HG02571 (cell line): ENCODE measurements around the gene FRA10AC1.
"Not testable (repeated sequence)": the region's sequence is repeated elsewhere in the genome, so short reads cannot be mapped to it uniquely, and the experiment has no call there.

Experiments used
- ATAC-seq: cut with Tn5 transposase; IDR thresholded peaks from one replicate; pipeline ENCODE4 v1.9.1; 2021; ENCODE audit warnings: mild to moderate bottlenecking, moderate library complexity; ENCODE audit not compliant: unreplicated experiment

FRA10AC1 gene

DNA sequence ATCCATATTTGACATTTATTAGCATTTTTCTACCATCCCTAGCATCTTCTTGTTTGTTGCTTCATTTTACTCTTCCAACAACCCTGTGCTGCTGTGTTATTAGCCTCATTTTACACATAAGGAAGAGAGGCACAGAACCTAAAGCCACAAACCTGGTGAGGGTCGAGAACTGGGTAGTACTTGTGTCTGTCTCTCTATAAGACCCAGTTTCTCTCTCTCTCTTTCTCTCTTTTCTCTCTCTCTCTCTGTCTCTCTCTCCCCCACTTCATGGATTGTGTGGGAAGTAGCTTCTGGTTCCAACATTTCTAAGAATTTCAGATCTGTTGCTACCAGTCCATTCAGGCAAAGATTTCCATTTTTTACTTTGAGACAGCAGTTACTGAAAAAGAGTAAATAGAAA, 1.4 kb upstream of the FRA10AC1 start:
- ATAC-seq, result no peak

DNA sequence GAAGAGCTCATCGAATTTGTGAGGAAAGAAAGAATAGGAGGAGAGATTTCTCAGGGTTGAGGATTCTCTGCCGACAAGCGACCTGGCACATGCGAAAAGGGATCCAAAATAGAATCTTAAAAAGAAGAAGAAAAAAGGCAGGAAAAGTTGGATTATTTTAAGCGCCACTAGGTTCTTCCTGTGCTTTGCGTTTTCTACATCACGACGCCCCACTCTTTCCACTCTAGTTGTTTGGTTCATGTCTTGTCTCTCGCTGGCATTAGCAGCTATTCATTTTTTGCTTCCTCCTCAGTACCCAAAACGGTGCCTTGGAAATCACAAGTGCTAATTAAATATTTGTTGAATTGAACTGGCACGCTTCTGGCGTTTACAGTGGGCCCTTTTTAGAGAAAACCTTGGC, 674 bp upstream of the FRA10AC1 start:
- ATAC-seq, result no peak

DNA sequence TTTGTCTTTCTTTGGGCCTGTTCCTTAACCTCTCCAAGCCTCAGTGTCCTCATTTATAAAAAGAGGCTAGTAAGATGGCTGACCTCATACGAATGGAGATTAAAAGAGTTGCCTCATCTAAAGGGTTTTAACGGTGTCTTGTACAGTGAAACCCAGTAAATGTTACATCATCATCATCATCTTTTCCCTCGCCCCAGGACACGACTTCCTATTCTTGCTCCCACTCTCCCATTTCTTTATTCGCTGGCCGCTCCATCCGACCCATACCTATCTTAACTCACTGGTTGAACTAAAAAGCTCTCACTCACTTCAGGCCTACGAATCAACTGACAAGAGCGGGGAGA, 554 bp downstream of the FRA10AC1 start:
- peak; percentile 19 for ATAC-seq

DNA sequence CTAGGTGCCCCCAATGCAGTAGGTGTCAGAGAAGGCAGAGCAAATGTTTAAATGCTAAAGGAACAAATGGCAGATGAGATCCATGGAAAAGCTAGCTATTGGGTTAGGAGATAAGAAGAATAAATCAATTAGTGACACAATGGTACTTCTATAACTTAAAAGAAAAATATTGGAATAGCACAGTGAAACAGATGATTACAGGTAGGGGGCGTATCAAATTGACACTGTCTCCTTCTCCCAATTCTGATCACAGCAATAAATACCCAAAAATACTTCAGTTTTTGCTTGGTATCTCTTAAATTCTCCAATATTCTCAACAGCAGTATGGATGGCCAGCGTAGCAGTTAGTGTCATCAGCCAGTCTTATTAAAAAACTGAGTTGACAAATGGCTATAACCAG, 5.2 kb downstream of the FRA10AC1 start:
- ATAC-seq, result no peak

DNA sequence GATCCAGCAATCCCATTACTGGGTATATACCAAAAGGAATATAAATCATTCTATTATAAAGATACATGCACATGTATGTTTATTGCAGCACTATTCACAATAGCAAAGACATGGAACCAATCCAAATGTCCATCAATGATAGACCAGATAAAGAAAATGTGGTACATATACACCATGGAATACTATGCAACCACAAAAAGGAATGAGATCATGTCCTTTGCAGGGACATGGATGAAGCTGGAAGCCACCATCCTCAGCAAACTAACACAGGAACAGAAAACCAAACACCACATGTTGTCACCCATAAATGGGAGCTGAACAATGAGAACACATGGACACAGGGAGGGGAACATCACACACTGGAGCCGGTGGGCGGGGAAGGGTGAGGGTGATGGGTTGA, 5.8 kb downstream of the FRA10AC1 start:
- ATAC-seq, result not testable (repeated sequence)

DNA sequence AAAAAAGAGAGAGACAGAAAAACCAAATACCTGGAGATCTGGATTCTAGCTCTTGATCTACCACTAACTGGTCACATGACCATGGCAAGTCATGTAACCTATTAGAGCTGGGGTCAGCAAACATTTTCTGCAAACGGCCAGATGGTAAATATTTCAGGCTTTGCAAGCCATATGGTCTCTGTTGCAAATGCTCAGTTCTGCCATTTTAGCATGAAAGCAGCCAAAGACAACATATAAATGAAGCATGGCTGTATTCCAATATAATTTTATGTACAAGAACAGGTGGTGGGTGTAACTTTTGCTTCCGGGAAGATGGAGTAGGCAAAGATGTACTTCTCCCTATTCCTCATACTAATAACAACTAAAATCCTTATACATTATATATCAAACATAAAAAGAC, 6.7 kb downstream of the FRA10AC1 start:
- no peak for ATAC-seq

DNA sequence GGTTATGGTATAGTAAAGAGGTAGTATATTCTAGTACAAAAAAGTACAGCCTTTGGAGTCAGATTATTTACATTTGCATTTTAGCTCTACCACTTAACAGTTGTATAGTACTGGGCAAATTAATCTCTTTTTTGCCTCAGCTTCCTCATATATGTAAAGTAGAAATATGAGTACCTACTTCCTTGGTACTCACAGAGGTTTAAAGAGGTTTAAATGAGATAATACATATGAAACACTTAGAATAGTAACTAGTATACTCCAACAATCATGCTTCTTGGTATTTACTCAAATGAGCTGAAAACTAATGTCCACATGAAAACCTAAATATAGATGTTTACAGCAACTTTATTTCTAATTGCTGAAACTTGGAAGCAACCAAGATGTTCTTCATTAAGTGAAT, 14.7 kb downstream of the FRA10AC1 start:
- no peak for ATAC-seq

DNA sequence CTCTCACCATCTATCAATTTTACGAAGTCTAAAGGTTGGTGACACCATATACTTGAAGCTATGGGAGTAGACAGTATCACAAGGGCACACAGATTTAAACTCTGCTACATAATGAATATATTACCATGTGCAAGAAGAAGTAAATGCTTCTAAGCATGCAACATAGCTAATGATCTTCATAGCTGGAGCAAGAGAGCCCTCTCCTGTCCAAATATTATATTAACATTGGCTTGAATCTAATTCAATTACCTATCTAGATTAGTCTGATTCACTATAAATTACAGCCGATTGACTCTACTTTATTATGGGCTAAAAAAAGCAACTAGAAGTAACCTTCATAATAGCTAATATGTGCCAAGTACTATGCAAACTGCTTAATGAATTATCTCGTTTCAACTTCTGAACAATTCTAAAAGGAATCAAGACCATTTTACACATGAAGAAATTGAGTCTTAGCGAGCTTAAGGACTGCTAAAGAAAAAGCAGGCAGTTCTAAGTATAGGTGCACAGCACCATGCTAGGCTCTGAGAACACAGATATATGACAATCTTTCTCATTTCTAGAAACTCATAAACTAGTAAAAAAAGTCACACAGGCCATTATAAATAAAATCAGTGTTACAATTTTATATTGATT, 21.9 kb downstream of the FRA10AC1 start:
- no peak for ATAC-seq

DNA sequence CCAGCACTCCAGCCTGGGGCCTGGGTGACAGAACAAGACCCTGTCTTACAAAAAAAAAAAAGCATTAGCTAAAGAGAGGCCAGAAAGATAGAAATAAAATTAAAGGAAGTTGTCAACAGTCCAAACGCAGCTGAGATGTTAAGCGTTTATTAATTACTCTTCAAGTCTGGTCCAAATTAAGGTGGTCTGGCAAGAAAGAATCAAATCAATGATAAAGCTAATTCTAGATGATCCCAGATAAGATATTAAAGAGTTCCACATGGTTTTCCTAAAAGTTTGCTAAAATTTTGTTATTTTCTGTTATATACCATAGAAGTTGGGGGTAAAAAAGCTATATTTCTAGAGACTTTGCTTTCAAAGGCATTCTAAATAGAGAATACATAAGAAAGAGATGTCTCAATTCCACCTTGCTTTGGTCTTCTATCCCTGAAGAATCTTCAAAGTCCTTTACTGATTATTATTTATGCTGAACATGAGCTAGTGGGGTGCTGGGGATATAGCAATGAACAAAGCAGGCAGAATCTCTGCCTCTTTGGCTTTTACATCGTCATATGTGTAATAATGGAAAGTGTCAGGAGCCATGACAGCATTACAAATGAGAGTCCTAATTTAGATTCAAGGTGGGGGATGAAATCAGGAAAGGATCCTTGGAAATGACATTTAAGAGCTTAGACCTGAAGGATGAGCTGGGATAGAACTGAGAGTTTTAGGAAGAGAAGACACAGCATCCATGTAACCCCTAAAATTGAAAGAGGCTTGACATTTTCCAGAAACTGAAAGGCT, 23.4 kb downstream of the FRA10AC1 start:
- no peak for ATAC-seq

DNA sequence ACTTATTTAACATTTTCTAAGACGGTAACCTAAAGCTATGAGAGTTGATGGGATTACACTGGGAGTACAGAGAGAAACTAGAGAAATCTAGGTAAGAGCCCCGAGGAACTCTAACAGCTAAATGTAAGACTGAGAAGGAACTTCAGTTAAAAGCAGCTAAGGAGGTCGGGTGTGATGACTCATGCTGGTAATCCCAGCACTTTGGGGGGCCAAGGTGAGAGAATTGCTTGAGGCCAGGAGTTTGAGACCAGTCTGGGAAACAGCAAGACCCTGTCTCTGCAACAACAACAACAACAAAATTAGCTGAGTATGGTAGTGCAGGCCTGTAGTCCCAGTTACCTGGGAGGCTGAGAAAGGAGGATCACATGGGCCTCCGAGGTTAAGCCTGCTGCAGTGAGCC, 24.0 kb downstream of the FRA10AC1 start:
- ATAC-seq, result no peak

DNA sequence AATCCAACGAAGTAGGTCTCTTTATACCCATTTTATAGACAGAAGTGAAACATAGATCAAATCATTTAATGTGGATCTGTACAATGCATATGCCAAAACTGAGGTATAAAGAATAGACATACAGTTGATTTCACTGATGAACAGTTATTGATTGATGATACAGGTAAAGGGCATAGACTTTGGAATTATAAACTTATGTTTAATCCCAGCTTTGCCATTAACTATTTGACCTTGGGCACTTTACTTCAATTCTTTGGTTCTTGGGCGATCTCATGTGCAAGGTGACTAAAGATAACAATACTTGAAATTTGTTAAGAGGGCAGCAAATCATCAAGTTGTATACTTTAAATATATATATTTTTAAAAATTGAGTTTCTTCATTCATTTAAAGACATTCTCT, 28.6 kb downstream of the FRA10AC1 start:
- no peak for ATAC-seq

DNA sequence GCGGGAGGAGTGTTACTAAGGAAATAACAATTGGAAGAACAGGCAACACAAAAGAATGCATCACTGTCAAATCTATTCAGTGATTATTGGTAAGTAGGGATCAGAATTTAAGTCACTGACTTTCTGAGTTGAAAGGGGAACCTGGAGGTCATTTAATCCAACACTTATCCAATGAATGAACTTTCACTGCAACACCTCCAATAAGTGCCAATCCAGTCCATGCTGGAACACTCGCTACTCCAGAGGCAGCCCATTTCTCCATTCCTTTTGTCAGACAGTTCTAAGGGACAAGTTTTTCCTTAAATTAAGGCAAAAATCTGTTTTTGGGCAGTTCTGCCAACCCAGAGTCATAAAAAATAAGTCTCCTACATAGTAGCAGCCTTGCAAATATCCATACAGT, 29.5 kb downstream of the FRA10AC1 start:
- no peak for ATAC-seq

DNA sequence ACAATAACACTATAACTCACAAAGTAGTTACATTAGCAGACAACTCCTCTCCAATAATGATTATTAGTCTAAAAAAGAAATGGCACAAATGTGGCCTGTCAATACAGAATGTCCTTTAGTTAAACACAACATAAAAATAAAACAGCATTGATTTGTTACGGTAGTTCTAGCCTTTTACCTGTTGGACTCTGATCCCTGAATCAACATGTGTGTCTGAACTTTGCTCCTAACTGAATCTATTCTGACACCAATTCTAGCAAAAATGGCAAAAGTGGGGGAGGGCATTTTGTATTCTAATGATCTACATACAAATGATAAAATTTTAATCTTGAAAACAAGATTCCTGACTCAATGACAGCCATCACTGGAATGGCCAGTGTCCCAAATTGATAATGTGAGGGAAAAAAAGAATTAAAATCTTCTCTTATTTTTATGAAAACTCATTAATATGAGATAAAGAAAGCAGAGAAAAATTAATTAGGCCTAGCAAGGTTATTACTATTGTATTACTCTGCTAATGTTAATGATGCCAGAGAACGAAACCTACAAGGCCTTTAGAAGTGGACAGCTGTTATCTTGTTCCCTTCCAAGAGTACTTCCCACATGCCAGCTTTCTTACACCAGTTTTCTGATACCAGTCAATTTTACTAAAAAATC, 30.2 kb downstream of the FRA10AC1 start:
- ATAC-seq, result no peak

DNA sequence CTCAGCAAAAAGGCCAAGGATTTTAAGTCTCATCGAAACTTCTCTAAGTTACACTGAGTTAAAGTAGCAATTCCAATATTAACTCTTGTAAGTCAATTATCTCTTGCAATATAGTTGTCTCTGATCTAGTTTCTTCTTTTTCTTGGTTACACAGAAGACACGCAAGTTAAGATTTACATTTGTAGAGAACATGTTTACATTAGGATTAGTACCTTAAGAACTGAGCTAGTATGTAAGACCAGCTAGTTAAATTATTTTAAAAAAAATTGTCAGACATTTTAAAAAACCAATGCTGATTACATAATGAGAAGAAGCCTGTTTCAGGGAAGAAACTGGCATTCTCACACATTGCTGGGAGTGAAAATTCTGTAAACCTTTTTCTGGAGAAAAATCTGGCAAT, 31.4 kb downstream of the FRA10AC1 start:
- no peak for ATAC-seq

DNA sequence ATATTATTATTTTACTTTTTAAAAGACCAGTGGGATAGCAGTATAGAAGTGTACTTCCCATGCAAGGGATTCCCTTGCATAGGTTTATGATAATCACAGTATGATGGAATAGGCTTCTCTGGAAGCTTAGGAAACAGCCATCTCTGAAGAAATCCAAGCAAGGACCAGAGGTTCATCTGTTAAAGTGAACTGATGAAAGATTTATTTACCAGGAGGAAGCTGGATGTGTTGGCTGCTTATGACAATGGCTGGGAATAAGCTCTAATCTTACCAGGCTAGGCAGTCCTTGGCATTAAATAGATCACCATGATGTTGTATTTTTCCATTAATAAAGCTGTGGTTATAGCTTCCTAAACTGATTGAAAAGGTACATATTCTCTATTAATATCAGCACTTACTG, 32.0 kb downstream of the FRA10AC1 start:
- no peak for ATAC-seq

DNA sequence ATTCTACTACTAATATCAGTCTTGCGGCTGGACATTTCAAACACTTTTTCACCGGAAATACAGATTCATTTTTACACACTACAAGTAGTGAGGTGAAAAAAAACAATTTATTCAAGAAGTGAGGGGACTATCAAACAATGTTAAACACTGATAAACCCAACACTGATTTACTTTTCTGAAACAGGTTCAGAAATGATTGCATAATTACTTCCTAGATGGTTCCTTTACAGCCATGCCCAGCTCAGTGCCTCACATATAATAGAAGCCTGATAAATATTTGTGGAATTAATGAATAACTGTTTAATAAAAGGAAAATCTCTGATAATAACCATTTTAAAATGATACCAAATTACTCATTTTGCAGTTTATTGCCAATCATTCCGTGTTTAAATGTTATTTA, 34.6 kb downstream of the FRA10AC1 start:
- no peak for ATAC-seq

DNA sequence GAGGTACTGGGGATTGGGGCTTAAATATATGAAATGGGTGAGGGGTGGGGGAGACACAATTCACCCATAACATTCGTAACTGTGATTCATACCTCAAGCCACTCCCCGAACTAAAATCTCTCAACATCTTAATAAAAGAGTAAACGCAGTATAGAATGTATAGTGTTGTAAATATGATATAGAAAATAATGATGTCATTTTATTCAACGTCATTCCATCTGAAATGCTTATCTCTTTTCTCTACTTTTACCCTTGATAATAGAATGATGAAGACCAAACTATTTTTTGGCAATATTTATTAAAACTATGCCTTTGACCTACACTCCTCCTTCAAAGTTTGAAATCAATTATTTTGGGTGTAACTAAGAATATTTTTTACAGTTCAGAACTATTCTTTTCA, 36.4 kb downstream of the FRA10AC1 start:
- ATAC-seq, result no peak

DNA sequence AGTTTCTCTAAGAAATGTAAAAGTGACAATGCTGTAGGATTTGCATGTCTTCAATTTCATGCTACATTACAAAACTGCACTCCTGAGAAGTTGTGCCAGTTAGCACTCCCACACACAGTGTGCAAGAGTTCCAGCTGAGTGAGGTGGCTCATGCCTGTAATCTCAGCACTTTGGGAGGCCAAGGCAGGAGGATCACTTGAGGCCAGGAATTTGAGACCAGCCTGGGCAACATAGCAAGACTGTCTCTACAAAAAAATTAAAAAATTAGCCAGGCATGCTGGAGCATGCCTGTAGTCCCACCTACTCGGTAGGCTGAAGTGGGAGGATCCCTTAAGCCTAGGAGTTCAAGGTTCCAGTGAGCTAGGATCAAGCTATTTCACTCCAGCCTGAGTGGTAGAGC, 44.6 kb downstream of the FRA10AC1 start:
- ATAC-seq, result no peak

DNA sequence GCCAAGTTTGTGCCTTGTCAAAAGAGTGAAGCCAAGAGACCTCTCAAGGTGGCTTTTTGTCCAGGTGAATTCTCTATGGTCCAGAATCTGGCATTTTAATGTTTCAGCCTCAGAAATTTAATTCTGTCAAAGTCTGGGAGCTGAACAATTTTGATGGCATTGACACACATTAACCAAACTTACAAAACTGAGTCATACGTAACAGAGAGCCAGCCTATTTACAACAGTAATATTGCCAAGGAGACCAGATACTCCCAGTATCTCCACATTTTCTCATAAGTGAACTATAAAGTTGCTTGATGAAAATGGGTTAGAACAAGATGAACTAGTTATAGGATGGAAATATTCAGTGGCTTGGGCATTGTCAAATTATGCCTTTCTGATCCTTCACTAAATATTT, 46.2 kb downstream of the FRA10AC1 start:
- ATAC-seq, result no peak

DNA sequence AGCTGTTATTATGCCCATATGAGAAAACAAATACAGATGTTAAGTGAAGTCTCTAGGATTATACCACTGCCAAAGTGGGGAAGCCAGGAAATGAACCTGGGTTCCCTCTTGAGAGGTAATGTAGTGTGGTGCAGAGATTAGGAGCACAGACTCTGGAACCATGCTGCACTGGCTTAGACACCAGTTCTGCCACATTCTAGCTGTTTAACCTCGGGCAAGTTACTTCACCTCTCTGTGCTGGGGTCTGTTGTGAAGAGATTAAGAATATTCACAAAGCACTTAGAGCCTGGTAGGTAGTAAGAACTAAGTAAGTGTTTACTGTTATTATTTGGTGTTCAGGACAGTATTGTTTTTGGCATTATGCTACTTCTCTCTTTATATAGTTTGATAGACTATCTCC, 48.2 kb downstream of the FRA10AC1 start:
- ATAC-seq, result no peak

DNA sequence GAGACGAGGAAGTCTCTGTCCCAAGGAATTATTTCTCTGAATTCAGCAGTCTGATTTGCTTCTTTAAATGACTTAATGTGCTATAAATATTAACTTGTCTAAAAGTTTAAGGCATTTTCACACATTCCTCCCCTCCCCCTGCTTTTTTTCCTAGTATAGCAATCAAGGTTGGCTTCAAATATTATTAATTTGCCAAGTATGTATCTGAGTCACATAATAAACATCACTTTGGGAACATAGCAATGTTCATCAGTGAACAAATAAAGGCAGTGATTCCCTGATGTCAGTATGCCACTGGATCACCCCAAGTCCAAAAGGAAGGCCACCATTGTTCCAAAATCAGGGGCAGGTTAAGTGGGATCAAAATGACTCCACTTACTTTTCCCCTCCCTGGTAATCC, 49.5 kb downstream of the FRA10AC1 start:
- no peak for ATAC-seq

DNA sequence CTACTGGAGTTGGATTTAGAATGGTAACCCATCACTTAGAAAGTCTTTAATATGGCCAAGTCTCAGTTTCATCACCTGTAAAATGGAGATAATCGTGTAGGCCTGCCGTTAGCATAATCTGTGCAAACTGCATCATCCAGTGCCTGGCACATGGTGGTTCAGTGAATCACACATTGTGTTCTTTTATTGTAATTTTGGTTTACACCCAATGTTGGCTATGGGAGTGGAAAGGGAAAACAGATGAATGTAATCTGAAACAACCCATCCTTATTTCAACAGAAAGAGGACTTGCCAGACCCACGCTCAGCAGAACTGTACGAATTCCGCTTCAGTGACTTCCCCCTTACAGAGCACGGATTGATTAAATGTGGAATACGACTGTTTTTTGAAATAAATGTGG, 62.6 kb downstream of the FRA10AC1 start:
- ATAC-seq, result no peak
